OCI-LY1 (cell line): ENCODE data around the gene C1orf116.
A peak's percentile ranks its signal among the peaks of the same experiment; 100 is the strongest.

Experiments
- H2AFZ ChIP-seq: fragments of 200-600 bp; sonication (generic), shearing (Covaris generic); 2 replicates; pipeline ENCODE4 v1.6.0; 2014; ENCODE audit warnings: antibody characterized with exemption, mild to moderate bottlenecking, low read length
- H3F3A ChIP-seq: fragments of 200-600 bp; sonication (generic), shearing (Covaris generic); 2 replicates; pipeline ENCODE4 v1.6.0; 2014; ENCODE audit warnings: mild to moderate bottlenecking, antibody characterized with exemption, low read length, moderate library complexity; ENCODE audit not compliant: insufficient read depth
- H3K27ac ChIP-seq: fragments of 200-600 bp; sonication (generic); 2 replicates; pipeline ENCODE4 v1.5.1; 2014; ENCODE audit warnings: low read length, mixed run types, mild to moderate bottlenecking, low read depth; ENCODE audit not compliant: poor library complexity, severe bottlenecking
- H3K27me3 ChIP-seq: fragments of 200-600 bp; sonication (generic); 2 replicates; pipeline ENCODE4 v1.6.0; 2014; ENCODE audit warnings: antibody characterized with exemption, mild to moderate bottlenecking, low read length, moderate library complexity; ENCODE audit not compliant: insufficient read depth
- H3K36me3 ChIP-seq: fragments of 200-600 bp; sonication (generic); 2 replicates; pipeline ENCODE4 v1.6.1; 2014; ENCODE audit warnings: mild to moderate bottlenecking, antibody characterized with exemption, low read length, moderate library complexity, mixed read lengths; ENCODE audit not compliant: insufficient read depth
- H3K4me1 ChIP-seq: fragments of 200-600 bp; sonication (generic); 2 replicates; pipeline ENCODE4 v1.5.1; 2014; ENCODE audit warnings: mild to moderate bottlenecking, low read length, moderate library complexity; ENCODE audit not compliant: insufficient read depth, severe bottlenecking
- H3K4me2 ChIP-seq: fragments of 200-600 bp; sonication (generic), shearing (Covaris generic); 2 replicates; pipeline ENCODE4 v1.6.1; 2014; ENCODE audit warnings: low read length
- H3K4me3 ChIP-seq: fragments of 200-600 bp; sonication (generic); 2 replicates; pipeline ENCODE4 v1.5.1; 2014; ENCODE audit warnings: low read length, low read depth, mild to moderate bottlenecking, mixed read lengths; ENCODE audit not compliant: poor library complexity, severe bottlenecking
- H3K79me2 ChIP-seq: fragments of 200-600 bp; shearing (Covaris generic); 2 replicates; pipeline ENCODE4 v1.6.1; 2016; ENCODE audit warnings: mixed run types, low read length, mixed read lengths; ENCODE audit not compliant: insufficient read depth
- H3K9ac ChIP-seq: fragments of 200-600 bp; sonication (generic), shearing (Covaris generic); 2 replicates; pipeline ENCODE4 v1.6.1; 2014; ENCODE audit warnings: mild to moderate bottlenecking, low read length, mixed read lengths
- H3K9me2 ChIP-seq: fragments of 200-600 bp; sonication (generic), shearing (Covaris generic); 2 replicates; pipeline ENCODE4 v1.6.1; 2014; ENCODE audit warnings: low read depth, mild to moderate bottlenecking, low read length, mixed read lengths
- H3K9me3 ChIP-seq: fragments of 200-600 bp; shearing (Covaris generic); 2 replicates; pipeline ENCODE4 v1.6.1; 2014; ENCODE audit warnings: low read length, mixed read lengths
- H4K20me1 ChIP-seq: fragments of 200-600 bp; sonication (generic), shearing (Covaris generic); 2 replicates; pipeline ENCODE4 v1.6.0; 2016; ENCODE audit warnings: mild to moderate bottlenecking, low read length; ENCODE audit not compliant: insufficient read depth
- EZH2 ChIP-seq: fragments of 200-600 bp; sonication (generic), shearing (Covaris generic); IDR thresholded peaks from 2 replicates; pipeline ENCODE4 v1.8.0; 2017; ENCODE audit warnings: borderline replicate concordance, mixed run types, mild to moderate bottlenecking, antibody characterized with exemption, low read length, moderate library complexity, mixed read lengths
- TF ChIP-seq, protein P1 (sequence below): fragments of 200-600 bp; sonication (generic), shearing (Covaris generic); IDR thresholded peaks from 2 replicates; pipeline ENCODE4 v1.5.1; 2017; ENCODE audit warnings: mild to moderate bottlenecking, antibody characterized with exemption, low read length, moderate library complexity, mixed read lengths

C1orf116 gene

DNA sequence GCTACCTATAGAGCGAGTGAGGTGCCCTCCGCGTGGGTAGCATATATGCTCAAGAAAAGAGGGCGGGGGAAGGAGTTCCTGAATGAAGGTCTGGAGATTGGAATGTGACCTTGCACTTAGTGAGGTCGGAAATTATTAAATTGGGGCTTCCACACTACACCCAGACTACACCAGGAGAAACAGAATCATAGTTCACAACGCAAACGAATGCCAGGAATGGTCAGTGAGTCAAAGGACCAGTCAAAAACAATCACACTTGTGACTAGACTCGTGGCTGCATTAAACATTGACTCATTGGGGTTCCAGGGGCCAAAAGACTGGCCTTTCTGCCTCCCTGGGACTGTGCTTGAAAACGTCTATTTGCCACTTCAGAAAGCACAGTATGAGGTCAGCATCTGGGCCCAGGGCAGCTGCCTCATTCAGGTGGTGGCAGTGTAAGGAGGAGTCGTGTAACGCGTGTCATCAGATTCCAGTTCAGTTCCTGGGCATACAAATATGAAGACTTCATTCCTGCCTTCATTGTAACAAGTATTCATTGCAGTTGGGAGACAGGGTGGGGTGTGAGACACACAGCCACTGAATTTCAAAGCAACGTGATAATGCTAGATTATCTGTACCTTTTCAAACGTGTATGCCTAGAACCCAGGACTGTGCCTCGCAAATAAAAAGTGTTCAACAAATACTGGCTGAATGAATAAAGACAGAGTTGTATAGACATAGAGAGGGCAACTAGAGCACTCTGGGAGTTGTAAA is 18.8 kb upstream of the C1orf116 start, which contains the start of gene YOD1:
YOD1 (minus strand) TSS at position 18 of the 753 bp plus-strand sequence. CDS start 178 bp downstream, outside the sequence.
- Histone ChIP-seq H3F3A (peaks cover 5% of the 10 kb centered on the region; the same call in 1 of the 2 replicates), H3K79me2 (peaks cover 36% of the 10 kb centered on the region)
- TF ChIP-seq, protein P1, sequence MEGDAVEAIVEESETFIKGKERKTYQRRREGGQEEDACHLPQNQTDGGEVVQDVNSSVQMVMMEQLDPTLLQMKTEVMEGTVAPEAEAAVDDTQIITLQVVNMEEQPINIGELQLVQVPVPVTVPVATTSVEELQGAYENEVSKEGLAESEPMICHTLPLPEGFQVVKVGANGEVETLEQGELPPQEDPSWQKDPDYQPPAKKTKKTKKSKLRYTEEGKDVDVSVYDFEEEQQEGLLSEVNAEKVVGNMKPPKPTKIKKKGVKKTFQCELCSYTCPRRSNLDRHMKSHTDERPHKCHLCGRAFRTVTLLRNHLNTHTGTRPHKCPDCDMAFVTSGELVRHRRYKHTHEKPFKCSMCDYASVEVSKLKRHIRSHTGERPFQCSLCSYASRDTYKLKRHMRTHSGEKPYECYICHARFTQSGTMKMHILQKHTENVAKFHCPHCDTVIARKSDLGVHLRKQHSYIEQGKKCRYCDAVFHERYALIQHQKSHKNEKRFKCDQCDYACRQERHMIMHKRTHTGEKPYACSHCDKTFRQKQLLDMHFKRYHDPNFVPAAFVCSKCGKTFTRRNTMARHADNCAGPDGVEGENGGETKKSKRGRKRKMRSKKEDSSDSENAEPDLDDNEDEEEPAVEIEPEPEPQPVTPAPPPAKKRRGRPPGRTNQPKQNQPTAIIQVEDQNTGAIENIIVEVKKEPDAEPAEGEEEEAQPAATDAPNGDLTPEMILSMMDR = no peak
- no peak for TF ChIP-seq EZH2

DNA sequence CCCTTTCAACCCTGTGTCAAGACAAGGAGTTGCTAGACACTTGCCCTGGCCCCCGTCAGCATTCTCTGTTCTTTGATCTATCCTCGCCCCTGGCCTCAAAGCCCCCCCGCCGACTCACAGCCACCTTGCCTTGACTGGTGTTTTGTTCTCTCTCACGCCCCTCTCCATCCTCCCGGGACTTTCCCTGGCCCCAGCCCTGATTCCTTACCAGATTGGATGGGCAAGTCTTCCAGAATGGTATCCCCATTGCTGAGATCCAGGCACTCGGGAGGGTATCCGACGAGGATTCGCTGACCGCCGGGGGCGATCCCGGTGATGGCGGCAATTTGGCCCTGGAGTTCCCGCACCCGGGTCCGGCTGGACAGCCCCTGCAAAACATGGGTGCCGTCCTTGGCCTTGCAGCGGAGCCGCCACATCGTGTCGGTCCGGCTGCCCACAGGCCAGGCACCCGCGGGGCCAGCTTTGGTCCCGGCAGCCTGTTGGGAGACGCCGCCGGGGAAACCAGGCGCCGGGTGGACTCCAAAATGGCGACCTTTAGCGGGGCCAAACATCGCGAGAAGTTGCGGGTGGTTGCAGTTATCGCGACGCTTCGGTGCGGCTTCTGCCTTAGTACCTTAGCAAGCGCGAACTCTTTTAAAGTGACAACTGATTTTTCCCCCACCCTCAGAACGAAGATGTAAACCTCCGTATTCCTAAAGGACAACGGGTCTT is 18.1 kb upstream of the C1orf116 start:
- Histone ChIP-seq H4K20me1 (no peaks in the 10 kb centered on the region; the same call in 1 of the 2 replicates), H3K27ac (peak overlapping the region; percentile 61), H3F3A (peaks cover 5% of the 10 kb centered on the region; the same call in 1 of the 2 replicates), H3K9ac (peak overlapping the region; percentile 98), H2AFZ (peak overlapping the region; percentile 84; the same call in 1 of the 2 replicates), H3K4me1 (peaks cover 70% of the 10 kb centered on the region), H3K9me2 (no peaks in the 10 kb centered on the region), H3K4me2 (peak overlapping the region; percentile 91), H3K27me3 (no peaks in the 10 kb centered on the region), H3K4me3 (peak overlapping the region; percentile 96), H3K9me3 (no peaks in the 10 kb centered on the region), H3K36me3 (peaks cover 40% of the 10 kb centered on the region), H3K79me2 (peaks cover 41% of the 10 kb centered on the region)
- TF ChIP-seq, protein P1 = no peak
- TF ChIP-seq EZH2 = no peak

More for the DNA sequence above, 18.8 kb upstream of the C1orf116 start, which contains the start of gene YOD1:
- Histone ChIP-seq H3K27ac (peak within 1 kb of the TSS; percentile 61), H3K9me3 (no peaks in the 10 kb centered on the region), H3K36me3 (peaks cover 33% of the 10 kb centered on the region), H3K27me3 (no peaks in the 10 kb centered on the region), H3K4me1 (peaks cover 67% of the 10 kb centered on the region), H3K4me3 (peak within 1 kb of the TSS; percentile 96), H2AFZ (peak within 1 kb of the TSS; percentile 84; the same call in 1 of the 2 replicates), H4K20me1 (no peaks in the 10 kb centered on the region; the same call in 1 of the 2 replicates), H3K4me2 (peak within 1 kb of the TSS; percentile 91), H3K9ac (peak within 1 kb of the TSS; percentile 98), H3K9me2 (no peaks in the 10 kb centered on the region)

DNA sequence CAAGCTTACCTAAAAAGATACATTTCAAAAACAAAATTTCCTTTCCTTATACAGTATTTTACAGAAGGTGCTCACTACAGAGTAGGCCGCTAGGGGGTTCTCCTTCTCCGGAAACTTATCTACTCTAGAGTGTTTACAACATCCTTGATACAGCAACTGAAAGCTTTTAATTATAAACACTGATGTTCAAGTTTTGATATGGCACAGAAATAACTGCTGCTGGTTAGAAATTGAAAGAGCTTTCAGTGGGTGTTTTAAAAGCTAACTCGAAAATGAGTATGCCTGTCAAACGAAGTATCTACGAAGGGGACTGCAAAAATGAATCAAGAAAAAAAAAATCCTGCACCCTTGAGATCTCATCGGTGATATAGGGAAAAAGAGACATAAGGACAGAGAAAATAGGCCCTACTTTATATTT is 17.4 kb upstream of the C1orf116 start:
- Histone ChIP-seq H3K4me2 (peak overlapping the region; percentile 91), H3K9ac (peak overlapping the region; percentile 98), H2AFZ (no peak overlapping the region), H3K27ac (peak overlapping the region; percentile 61), H3K27me3 (no peaks in the 10 kb centered on the region), H3F3A (peaks cover 5% of the 10 kb centered on the region; the same call in 1 of the 2 replicates), H3K9me3 (no peaks in the 10 kb centered on the region), H3K36me3 (peaks cover 47% of the 10 kb centered on the region), H3K79me2 (peaks cover 41% of the 10 kb centered on the region), H3K4me3 (peak overlapping the region; percentile 96), H4K20me1 (no peaks in the 10 kb centered on the region; the same call in 1 of the 2 replicates), H3K4me1 (peaks cover 70% of the 10 kb centered on the region), H3K9me2 (no peaks in the 10 kb centered on the region)
- TF ChIP-seq EZH2 = no peak
- TF ChIP-seq, protein P1 = peak; percentile 86
